Embryonic facial prominence (tissue), 1 donor: Measurements from ENCODE around the gene SHC4.
"Not testable (repeated sequence)": the region's sequence is repeated elsewhere in the genome, so short reads cannot be mapped to it uniquely, and the experiment has no call there.

Experiments used
- DNase-seq: peaks from one replicate; pipeline ENCODE4 v3.0.0-alpha.2; 2016; ENCODE audit errors: extremely low spot score

SHC4 gene, protein sequence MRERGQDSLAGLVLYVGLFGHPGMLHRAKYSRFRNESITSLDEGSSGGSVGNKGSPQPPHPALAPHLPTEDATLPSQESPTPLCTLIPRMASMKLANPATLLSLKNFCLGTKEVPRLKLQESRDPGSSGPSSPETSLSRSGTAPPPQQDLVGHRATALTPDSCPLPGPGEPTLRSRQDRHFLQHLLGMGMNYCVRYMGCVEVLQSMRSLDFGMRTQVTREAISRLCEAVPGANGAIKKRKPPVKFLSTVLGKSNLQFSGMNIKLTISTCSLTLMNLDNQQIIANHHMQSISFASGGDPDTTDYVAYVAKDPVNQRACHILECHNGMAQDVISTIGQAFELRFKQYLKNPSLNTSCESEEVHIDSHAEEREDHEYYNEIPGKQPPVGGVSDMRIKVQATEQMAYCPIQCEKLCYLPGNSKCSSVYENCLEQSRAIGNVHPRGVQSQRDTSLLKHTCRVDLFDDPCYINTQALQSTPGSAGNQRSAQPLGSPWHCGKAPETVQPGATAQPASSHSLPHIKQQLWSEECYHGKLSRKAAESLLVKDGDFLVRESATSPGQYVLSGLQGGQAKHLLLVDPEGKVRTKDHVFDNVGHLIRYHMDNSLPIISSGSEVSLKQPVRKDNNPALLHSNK

DNA sequence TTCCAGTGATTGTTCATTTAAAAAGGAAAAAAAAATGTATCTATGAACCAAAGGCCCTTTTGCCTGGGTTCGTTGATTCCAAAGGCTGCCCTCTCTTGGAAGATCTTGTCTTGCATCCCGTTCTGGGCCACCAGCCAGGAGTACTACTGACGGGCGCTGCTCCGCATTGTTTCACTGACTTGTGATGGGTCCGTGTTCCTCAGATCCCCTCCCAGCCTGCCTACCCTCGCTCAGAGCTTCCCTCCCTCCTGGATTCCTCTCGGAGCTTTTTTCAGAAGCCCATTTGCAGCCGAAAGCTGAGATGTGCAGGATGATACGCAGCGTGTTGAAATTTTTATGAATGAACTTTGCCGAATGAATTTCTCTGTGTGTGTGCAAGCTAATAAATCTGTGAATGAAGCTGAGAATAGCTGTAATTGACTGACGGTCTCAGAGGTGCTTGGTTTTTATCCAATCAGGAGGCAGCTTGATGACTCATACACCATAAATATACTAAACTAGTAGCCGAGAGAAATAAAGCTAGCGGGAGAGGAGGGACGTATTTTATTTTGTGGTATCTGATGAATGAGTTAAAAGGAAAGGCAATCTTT is at the start of gene SHC4:
SHC4 (minus strand) TSS at position 396 of the 590 bp plus-strand sequence. CDS start 904 bp downstream, outside the sequence.
- peak; percentile 65 for DNase-seq

DNA sequence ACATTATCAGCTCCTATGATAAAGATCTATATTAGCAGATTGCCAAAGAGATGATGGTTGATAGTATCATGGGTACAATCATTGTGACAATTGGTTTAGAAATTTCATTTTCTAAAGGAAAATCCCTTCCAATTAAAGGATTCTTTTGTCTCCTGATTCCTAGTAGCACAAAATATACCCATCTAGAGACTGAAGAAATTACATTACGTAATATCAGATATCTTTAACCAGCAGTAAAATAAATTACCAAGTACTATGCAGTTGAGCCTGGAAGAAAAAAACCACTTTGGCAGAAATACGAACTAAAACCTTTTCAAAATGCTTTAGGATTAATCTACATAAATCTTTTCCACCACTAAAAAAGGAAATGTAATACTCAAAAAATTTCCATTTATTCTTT is 35.6 kb upstream of the SHC4 start:
- DNase-seq: no peak

DNA sequence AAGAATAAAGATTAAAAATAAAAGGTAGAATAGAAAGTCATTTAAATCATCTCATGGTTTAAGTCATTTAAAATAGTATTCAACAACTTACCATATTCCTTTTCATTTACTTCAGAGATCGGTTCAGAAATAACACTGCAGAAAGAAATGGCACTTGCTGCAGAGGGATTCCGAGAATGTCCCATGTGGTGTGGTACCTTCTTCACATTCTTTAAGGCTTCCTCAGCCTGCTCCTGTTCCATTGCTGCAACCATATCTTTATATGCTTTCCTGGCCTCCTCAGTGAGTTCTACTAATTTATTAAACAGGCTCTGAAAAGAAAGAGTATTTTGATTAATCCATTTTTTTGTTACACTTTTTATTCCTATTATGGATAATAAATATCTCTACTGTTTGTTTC is 32.6 kb upstream of the SHC4 start:
- DNase-seq: no peak

GRCh38 chr15:48993380-48993779 is 29.7 kb upstream of the SHC4 start:
- DNase-seq: no peak

GRCh38 chr15:48992545-48992944 is 28.8 kb upstream of the SHC4 start:
- no peak for DNase-seq

GRCh38 chr15:48992096-48992495 is 28.4 kb upstream of the SHC4 start:
- no peak for DNase-seq

DNA sequence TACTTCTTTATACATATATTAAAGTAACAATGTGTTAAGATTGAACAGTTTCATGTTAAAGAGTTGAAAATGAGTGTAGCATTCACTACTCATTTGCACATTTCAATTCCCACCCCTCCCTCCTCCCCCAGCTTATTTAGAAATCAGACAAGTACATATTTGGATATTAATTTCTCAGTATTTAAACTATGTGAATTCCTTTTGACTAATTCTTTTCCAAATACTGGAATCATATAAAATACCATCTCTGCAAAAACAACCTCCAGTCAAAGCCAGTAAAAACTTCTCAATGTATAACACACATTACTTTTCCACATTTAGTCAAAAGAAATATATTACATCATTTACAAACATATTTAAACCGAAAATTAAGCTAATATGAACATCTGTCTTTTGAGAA is 25.5 kb upstream of the SHC4 start:
- no peak for DNase-seq

DNA sequence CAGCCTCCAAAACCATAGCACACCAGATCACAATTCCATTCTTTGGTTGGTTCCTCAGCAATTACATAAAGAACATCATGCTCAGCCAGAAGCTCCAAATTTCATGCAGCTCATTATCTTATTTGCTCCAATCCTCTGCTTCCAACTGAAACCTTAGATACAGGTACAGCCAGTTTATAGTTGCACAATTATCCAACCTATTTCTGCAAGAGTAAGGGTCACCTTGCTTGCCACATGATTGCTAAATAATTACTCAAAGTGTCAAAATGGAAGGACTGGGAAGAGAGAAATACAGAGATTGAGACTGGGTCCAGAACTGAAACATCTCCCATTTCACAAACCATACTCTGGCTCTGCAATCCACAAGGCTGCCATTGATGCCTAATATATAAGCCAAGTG is 23.4 kb upstream of the SHC4 start:
- no peak for DNase-seq

DNA sequence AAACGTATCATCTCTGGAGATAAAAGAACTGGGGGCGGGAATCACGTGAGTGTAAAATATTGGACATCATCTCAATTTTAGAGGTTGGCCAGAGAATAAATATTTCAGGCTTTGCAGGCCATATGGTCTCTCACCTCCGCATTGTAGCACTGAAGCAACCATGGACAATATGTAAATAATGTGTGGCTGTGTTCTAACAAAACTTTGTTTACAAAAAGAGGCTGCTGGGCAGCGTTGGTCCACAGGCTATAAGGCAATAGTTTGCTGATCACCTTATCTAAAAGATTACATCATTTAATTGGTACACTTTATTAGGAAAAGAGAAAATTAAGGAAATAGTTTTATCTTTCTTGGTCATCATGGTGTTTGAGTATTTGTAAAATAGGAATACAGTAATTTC is 22.5 kb upstream of the SHC4 start:
- DNase-seq: no peak

- DNase-seq: no peak
Measured at GRCh38 chr15:48985516-48985915, 21.8 kb upstream of the SHC4 start.

DNA sequence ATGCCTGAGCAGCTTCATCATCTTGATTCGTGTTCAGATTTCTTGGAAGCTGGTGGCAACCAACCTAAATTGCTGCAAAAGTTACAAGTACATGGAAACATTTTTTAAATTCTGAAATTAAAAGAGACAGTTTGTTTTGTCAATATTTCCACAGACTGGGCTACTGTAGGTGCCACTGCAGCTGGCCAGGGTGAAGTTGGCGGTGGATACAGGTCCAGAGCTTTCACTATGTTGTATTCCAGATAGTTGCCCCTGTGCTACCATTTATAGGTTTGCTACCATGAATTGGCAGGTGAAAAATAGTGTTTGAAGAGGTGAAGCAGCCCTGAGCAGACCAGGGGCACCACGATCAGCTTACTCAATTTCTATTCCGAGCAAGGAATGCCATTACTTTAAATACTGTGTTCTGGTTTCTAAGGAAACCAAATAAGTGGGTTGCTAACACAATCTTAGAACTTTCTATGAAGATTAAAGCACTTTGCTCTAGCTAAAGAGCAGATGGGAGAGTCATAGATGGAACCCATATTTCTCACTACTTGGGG is 21.2 kb upstream of the SHC4 start:
- DNase-seq: peak; percentile 49

- no peak for DNase-seq
Measured at GRCh38 chr15:48984021-48984710, 20.4 kb upstream of the SHC4 start.

DNA sequence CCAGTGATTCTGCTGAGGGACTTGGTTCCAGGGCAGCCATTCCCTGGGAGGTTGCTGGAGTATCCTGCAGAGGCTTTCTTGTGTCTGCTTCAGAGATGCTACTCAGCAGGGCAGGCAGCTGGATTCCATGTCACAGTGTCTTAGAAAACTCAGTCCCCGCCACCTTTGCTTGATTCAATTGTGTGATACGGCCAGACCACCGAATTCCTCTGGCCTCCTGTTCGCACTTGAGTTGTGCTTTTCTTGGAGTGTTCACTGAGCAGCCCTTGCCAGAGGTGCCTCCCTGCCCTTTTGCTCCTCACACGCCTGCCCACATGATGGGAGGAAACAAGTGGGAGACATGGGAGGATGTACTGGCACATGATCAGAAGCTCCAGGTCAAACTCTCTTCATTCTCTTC is 19.6 kb upstream of the SHC4 start:
- DNase-seq: no peak

- no peak for DNase-seq
Measured at GRCh38 chr15:48981941-48982340, 18.2 kb upstream of the SHC4 start.

- no peak for DNase-seq
Measured at GRCh38 chr15:48978638-48979037, 14.9 kb upstream of the SHC4 start.

DNA sequence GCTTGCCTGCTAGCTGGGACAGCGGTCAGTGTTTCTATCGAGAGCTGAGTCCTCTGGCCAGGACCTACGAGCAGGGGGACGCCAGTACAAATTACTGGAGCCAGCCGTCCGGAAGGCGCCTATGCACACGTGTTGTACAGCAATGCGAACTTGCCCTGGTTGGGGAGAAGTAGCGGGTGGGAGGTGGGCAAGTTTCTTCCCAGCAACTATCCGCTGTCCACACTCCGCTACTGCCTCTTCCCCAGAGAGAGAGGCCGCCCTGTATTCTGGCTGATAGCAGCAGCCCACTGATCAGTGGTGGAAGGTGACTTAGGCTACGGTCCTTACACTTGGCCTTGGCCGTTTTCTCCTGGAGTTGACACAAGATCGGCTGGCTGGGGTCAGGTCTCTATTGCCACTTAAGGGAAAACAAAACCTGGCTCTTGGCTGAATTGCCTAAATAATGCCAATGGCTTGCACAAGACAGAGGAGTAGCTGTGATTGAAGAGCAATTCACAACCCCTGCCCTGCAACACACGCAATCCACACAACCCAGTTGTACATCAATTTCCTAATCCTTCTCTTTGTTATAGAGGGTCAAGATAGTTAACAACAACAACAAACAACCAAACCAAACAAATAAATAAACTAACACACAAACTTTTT is 12.8 kb upstream of the SHC4 start:
- no peak for DNase-seq

GRCh38 chr15:48975472-48976419 is 12.0 kb upstream of the SHC4 start:
- peak; percentile 46 for DNase-seq

- DNase-seq: no peak
Measured at GRCh38 chr15:48974882-48975281, 11.2 kb upstream of the SHC4 start.

GRCh38 chr15:48972750-48973503 is 9.2 kb upstream of the SHC4 start:
- no peak for DNase-seq

- DNase-seq: not testable (repeated sequence)
Measured at GRCh38 chr15:48970926-48971325, 7.2 kb upstream of the SHC4 start.
